Brain pericyte (primary cell): ENCODE results near the gene TEC.
"Not testable (repeated sequence)": the region's sequence is repeated elsewhere in the genome, so short reads cannot be mapped to it uniquely, and the experiment has no call there.

ENCODE experiments used
- DNase-seq: peaks from one replicate; pipeline ENCODE4 v3.0.0-alpha.2; 2012; ENCODE audit warnings: low read depth, low spot score

TEC gene

GRCh38 chr4:48196758-48197504 is 72.7 kb downstream of the TEC start:
- DNase-seq = no peak

DNA sequence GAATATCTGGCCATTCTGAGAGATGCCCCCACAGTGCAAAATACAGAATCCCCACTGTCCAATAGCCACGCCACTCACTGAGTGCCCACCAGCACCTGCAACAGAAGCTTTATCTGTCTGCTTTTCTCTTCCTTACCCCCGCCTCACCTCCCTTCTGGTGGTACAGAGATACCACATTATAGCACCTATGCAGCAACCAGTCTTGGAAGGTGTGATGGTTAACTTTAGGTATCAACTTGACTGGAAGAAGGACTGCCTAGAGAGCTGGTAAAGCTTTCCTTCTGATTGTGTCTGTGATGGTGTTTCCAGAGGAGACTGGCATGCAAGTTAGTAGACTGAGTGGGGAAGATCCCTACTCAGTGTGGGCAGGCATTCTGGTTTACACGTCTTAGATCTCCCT is 73.8 kb downstream of the TEC start:
- DNase-seq = no peak

- no peak for DNase-seq
These were observed 74.3 kb downstream of the TEC start for GRCh38 chr4:48195374-48195773.

DNA sequence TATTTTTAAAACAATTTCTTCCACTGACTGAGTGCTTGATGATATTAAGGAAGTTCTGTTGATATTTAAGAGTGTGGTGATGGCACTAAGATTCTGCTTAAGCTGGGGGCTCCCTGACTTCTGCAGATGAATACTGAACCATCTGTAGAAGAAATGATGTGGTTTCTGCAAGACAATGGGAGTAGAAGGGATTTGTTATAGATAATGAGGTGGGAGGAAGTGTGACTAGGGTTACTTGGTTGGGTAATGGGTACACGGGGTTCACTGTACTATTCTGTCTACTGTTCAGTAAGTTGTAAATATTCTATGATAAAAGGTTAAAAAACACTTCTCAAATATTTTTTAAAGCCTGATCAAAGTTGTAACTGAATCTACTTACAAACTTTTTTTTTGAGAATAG is 74.7 kb downstream of the TEC start:
- no peak for DNase-seq

- DNase-seq = no peak
These were observed 75.6 kb downstream of the TEC start for GRCh38 chr4:48193921-48194468.

GRCh38 chr4:48193096-48193836 is 76.4 kb downstream of the TEC start:
- no peak for DNase-seq

DNA sequence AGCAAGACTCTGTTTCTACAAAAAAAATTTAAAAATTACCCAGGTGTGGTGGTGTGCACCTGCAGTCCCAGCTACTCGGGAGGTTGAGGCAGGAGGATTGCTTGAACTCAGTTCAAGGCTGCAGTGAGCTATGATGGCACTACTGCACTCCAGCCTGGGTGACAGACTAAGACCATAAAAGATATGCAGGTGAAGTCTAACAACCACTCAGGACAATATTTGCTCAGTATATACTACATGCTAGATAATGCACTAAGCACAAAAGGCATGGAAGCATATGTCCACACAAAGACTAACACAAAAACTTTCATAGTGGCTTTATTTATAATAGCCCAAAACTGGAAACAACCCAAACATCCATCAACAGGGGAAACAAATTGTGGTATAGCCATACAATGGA is 77.9 kb downstream of the TEC start:
- DNase-seq = no peak

- no peak for DNase-seq
These were observed 78.8 kb downstream of the TEC start for GRCh38 chr4:48190839-48191238.

DNA sequence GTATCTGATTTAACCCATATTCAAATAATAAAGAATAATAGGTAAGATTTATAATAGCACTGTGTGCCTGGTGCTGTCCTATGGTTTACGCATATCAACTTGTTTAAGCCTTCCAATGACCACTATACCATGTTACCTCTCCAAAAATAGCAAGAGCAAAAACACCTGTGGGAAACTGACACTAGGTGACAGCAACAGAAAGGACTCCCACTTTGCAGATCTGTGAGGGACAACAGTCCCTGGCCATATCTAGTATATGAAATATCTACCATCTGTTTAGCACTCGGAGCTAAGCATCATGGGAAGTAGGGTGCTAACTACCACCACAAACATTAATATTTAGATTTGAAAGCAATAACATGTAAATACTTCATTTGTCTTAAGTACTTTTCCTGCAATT is 79.9 kb downstream of the TEC start:
- no peak for DNase-seq

GRCh38 chr4:48188390-48188789 is 81.2 kb downstream of the TEC start:
- no peak for DNase-seq

- no peak for DNase-seq
These were observed 81.8 kb downstream of the TEC start for GRCh38 chr4:48187813-48188212.

DNA sequence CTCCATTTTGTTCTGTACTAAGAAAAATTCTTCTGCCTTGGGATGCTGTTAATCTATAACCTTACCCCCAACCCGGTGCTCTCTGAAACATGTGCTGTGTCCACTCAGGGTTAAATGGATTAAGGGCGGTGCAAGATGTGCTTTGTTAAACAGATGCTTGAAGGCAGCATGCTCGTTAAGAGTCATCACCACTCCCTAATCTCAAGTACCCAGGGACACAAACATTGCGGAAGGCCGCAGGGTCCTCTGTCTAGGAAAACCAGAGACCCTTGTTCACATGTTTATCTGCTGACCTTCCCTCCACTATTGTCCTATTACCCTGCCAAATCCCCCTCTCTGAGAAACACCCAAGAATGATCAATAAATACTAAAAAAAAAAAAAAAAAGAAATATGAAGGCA is 82.6 kb downstream of the TEC start:
- not testable (repeated sequence) for DNase-seq

- not testable (repeated sequence) for DNase-seq
These were observed 83.2 kb downstream of the TEC start for GRCh38 chr4:48186394-48186793.

DNA sequence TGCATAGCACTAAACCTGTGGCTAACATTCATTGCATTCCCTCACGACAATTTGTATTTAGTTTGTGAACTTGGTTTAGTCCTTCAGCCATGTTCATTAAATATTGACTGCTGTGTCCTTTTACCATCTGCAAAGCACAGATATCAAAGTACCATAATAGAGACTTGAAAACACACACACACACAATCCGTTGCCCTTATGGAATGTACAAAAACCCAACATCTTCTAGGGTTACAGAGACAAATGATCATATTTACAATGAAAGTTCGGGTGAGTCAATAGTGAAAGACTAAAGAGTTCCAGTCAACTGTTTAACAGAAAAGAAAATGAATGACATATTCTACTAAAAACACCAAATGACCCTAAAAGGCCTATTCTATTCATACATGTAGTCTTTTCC is 84.8 kb downstream of the TEC start:
- no peak for DNase-seq

GRCh38 chr4:48180234-48180633 is 89.4 kb downstream of the TEC start:
- peak; percentile 15 for DNase-seq

- no peak for DNase-seq
These were observed 90.7 kb downstream of the TEC start for GRCh38 chr4:48178931-48179330.

DNA sequence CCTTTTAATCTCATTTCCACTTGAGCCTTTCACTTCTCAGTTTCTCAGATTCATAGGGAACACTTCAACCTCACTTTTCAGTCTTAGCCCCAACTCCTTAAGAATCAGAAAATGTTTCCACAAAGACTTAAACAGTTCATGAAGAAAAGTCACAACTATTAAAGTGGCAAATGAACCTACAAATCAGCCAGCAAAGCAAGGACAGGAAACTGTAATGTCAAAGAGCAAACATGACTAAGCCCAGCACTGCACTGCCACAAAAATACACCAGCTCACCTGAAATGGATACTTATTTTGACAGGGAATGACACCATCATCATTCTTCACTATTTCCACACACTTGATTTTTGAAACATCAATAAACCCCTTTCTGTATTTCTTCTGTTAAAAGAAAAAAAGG is 93.8 kb downstream of the TEC start:
- DNase-seq = no peak

DNA sequence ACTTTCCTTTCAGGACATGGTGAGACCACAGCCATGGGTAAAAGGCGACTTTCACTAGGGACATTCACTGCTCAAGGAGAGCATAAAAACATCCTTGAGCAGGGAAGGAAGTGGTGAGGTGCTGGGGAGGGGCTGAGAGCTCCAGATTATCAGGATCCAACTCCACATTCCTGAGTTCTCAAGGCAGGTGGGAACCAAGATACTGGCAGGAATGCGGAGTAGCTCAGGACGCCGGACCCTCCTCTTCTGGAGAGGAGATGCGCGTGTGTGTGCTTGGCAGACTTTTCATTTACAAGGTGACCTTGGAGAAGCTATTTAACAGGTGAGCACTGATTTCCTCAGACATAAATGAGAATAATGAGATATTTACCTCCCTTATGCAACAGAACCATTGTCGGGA is 94.3 kb downstream of the TEC start:
- no peak for DNase-seq

DNA sequence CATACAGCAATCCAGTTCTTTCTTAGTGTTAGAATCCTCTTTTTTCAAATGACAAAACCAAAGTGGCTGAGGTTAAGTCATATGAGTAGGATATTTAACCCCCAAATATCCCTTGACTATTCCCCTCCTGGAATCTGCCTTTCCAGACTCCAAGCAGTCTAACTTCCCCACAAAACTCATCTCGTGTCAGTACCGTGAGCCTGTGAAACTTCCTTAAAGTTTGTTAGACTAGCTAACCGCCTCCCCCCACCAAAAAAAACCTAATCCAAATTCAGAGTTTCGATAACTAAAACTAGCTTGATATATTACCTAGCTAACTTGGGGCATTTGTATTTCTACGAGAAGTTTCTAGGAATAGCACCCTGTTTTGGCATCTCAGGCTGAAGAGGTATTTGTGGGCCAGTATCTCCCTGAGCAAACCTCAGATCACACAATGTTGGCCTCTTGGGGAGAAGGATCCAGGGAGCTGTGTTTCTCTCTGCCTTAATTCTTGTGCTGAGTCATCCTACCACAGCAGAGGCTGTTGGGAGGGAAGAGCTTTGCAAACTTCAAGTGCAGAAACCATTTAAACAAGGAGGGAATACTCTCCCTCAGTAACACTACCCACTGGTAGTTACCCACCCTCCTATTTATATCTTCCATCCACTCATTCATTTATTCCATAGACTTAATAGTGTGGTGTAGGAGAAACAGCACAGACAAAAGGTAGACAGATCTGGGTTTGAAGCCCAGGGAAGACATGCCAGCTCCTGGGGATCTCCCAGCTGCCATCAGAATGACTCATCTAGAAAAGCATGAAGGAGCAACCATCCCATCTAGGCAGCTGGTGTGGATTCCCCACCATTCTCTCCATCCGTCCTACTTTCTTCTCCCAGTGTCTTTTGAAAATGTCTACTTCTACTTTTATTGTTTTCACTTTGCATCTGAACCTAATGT is 96.3 kb downstream of the TEC start:
- DNase-seq = peak; percentile 57

GRCh38 chr4:48172651-48173050 is 97.0 kb downstream of the TEC start:
- no peak for DNase-seq

DNA sequence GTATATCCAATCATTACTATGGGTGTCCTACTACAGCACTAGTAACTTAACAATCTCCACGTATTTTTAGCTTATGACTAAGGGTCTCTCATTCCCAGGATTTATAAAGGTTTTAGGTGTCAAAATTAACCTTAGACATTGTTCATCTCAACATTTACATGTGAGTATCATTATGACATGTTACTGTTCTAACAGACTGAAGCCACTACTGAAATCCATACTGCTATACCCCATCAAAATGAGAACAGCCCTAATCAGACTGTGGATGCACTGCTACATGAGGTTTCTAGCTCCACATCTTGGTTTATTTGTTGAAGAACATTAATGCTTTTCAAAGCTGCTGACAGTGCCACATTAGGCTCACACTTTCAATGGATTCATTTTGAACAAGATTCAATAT is 100.0 kb downstream of the TEC start:
- DNase-seq = no peak
